HEK293 (cell line): Measurements from ENCODE around the gene INCA1.

Experiments used
- CTCF ChIA-PET: fragments of 350-600 bp; formaldehyde crosslinking; extraction: SDS; loops from one replicate; lab custom pipeline; 2021; ENCODE audit warnings: antibody characterized with exemption; lab: Yijun Ruan, JAX
- POLR2A ChIA-PET: fragments of 300-600 bp; formaldehyde crosslinking; extraction: SDS; loops from one replicate; lab custom pipeline; 2020; ENCODE audit warnings: antibody characterized with exemption, inconsistent platforms; lab: Yijun Ruan, JAX
- H3K27ac ChIP-seq: fragments of 200-500 bp; sonication (Bioruptor generic); 2 replicates; pipeline ENCODE4 v1.5.1; 2014; ENCODE audit warnings: low read depth, low read length, control low read depth, inconsistent platforms; ENCODE audit errors: extremely low read depth
- H3K36me3 ChIP-seq, 2 experiments: fragments of 200-500 bp in 1 of 2; sonication (Bioruptor generic) in 1 of 2; 1 replicate in 1 of 2; 2 replicates in 1 of 2; pipeline ENCODE4 v1.5.1; 2014 to 2017; ENCODE audit warnings: inconsistent platforms in 2 of 2, low read length in 2 of 2; ENCODE audit not compliant: control insufficient read depth in 2 of 2, insufficient read depth in 1 of 2
- H3K4me1 ChIP-seq: fragments of 200-500 bp; sonication (Bioruptor generic); 2 replicates; pipeline ENCODE4 v1.5.1; 2014; ENCODE audit warnings: mild to moderate bottlenecking, low read length, inconsistent platforms; ENCODE audit not compliant: control insufficient read depth, insufficient read depth
- H3K4me3 ChIP-seq: 2 replicates; pipeline ENCODE4 v1.5.1; 2011; ENCODE audit warnings: low read depth, mild to moderate bottlenecking, control low read depth, low read length, moderate library complexity
- H3K9me3 ChIP-seq: fragments of 200-500 bp; sonication (Bioruptor generic); 2 replicates; pipeline ENCODE4 v1.5.1; 2014; ENCODE audit warnings: low read depth, low read length, inconsistent platforms; ENCODE audit not compliant: control insufficient read depth, insufficient read depth
- AEBP2 ChIP-seq: fragments of 450-650 bp; formaldehyde crosslinking; IDR thresholded peaks from 2 replicates; pipeline ENCODE4 v1.5.1; 2016; ENCODE audit warnings: missing biosample characterization, missing genetic modification characterization, borderline replicate concordance
- FEZF1 ChIP-seq: fragments of 450-650 bp; formaldehyde crosslinking; IDR thresholded peaks from 2 replicates; pipeline ENCODE4 v1.5.1; 2016; ENCODE audit warnings: missing biosample characterization, missing genetic modification characterization
- IKZF3 ChIP-seq: fragments of 450-650 bp; IDR thresholded peaks from 2 replicates; pipeline ENCODE4 v1.5.0; 2018; ENCODE audit warnings: missing biosample characterization, mild to moderate bottlenecking, missing genetic modification characterization, moderate library complexity
- INSM2 ChIP-seq: fragments of 450-650 bp; formaldehyde crosslinking; IDR thresholded peaks from 2 replicates; pipeline ENCODE4 v1.5.1; 2016; ENCODE audit warnings: missing biosample characterization, missing genetic modification characterization
- MYNN ChIP-seq: fragments of 450-650 bp; formaldehyde crosslinking; IDR thresholded peaks from 2 replicates; pipeline ENCODE4 v1.5.1; 2016; ENCODE audit warnings: missing biosample characterization, missing genetic modification characterization, borderline replicate concordance
- TCF7L2 ChIP-seq: IDR thresholded peaks from 2 replicates; pipeline ENCODE4 v1.6.1; 2011; ENCODE audit warnings: low read depth, mild to moderate bottlenecking, inconsistent platforms, low read length, moderate library complexity, borderline replicate concordance
- ZBTB10 ChIP-seq: fragments of 450-650 bp; formaldehyde crosslinking; IDR thresholded peaks from 2 replicates; pipeline ENCODE4 v1.5.1; 2016; ENCODE audit warnings: missing biosample characterization, missing genetic modification characterization
- ZBTB20 ChIP-seq: fragments of 450-650 bp; formaldehyde crosslinking; IDR thresholded peaks from 2 replicates; pipeline ENCODE4 v1.5.1; 2016; ENCODE audit warnings: missing biosample characterization, missing genetic modification characterization
- ZNF132 ChIP-seq: fragments of 450-650 bp; formaldehyde crosslinking; IDR thresholded peaks from 2 replicates; pipeline ENCODE4 v1.5.1; 2017; ENCODE audit warnings: missing biosample characterization, missing genetic modification characterization, borderline replicate concordance
- ZNF148 ChIP-seq: fragments of 450-650 bp; formaldehyde crosslinking; IDR thresholded peaks from 2 replicates; pipeline ENCODE4 v1.5.0; 2017; ENCODE audit warnings: missing biosample characterization, missing genetic modification characterization, borderline replicate concordance
- ZNF184 ChIP-seq: fragments of 450-650 bp; IDR thresholded peaks from 2 replicates; pipeline ENCODE4 v1.5.1; 2018; ENCODE audit warnings: missing biosample characterization, mild to moderate bottlenecking, missing genetic modification characterization
- ZNF223 ChIP-seq: fragments of 450-650 bp; formaldehyde crosslinking; IDR thresholded peaks from 2 replicates; pipeline ENCODE4 v1.5.1; 2016; ENCODE audit warnings: missing biosample characterization, missing genetic modification characterization
- ZNF248 ChIP-seq: fragments of 450-650 bp; formaldehyde crosslinking; IDR thresholded peaks from 2 replicates; pipeline ENCODE4 v1.5.1; 2017; ENCODE audit warnings: missing biosample characterization, missing genetic modification characterization
- ZNF335 ChIP-seq: fragments of 450-650 bp; formaldehyde crosslinking; conservative IDR thresholded peaks from 2 replicates; pipeline ENCODE4 v1.5.1; 2016; ENCODE audit warnings: missing biosample characterization, missing genetic modification characterization
- ZNF426 ChIP-seq: fragments of 450-650 bp; formaldehyde crosslinking; IDR thresholded peaks from 2 replicates; pipeline ENCODE4 v1.5.1; 2017; ENCODE audit warnings: missing biosample characterization, missing genetic modification characterization, mild to moderate bottlenecking, inconsistent platforms, moderate library complexity
- ZNF48 ChIP-seq: fragments of 450-650 bp; formaldehyde crosslinking; IDR thresholded peaks from 2 replicates; pipeline ENCODE4 v1.5.1; 2016; ENCODE audit warnings: missing biosample characterization, missing genetic modification characterization
- ZNF501 ChIP-seq: fragments of 450-650 bp; formaldehyde crosslinking; IDR thresholded peaks from 2 replicates; pipeline ENCODE4 v1.5.1; 2016; ENCODE audit warnings: missing biosample characterization, missing genetic modification characterization
- ZNF521 ChIP-seq: fragments of 450-650 bp; formaldehyde crosslinking; IDR thresholded peaks from 2 replicates; pipeline ENCODE4 v1.5.1; 2017; ENCODE audit warnings: missing biosample characterization, mild to moderate bottlenecking, missing genetic modification characterization
- ZNF549 ChIP-seq: fragments of 450-650 bp; IDR thresholded peaks from 2 replicates; pipeline ENCODE4 v1.5.1; 2018; ENCODE audit warnings: missing biosample characterization, missing genetic modification characterization, mild to moderate bottlenecking, inconsistent platforms, moderate library complexity
- ZNF561 ChIP-seq: fragments of 450-650 bp; IDR thresholded peaks from 2 replicates; pipeline ENCODE4 v1.5.1; 2018; ENCODE audit warnings: missing biosample characterization, missing genetic modification characterization, borderline replicate concordance
- ZNF645 ChIP-seq: fragments of 450-650 bp; formaldehyde crosslinking; IDR thresholded peaks from 2 replicates; pipeline ENCODE4; 2016; ENCODE audit warnings: missing biosample characterization, missing genetic modification characterization
- ZNF747 ChIP-seq: fragments of 450-650 bp; formaldehyde crosslinking; IDR thresholded peaks from 2 replicates; pipeline ENCODE4 v1.5.1; 2016; ENCODE audit warnings: missing biosample characterization, missing genetic modification characterization
- ZNF76 ChIP-seq: fragments of 450-650 bp; formaldehyde crosslinking; IDR thresholded peaks from 2 replicates; pipeline ENCODE4; 2016; ENCODE audit warnings: low read depth, missing biosample characterization, missing genetic modification characterization, borderline replicate concordance
- ZNF830 ChIP-seq: fragments of 450-650 bp; IDR thresholded peaks from 2 replicates; pipeline ENCODE4 v1.5.0; 2018; ENCODE audit warnings: missing biosample characterization, missing genetic modification characterization, low read depth, mild to moderate bottlenecking, moderate library complexity

Gene INCA1

GRCh38 chr17:4942760-4943508, 54.4 kb downstream of the INCA1 start (continued):
- TF ChIP-seq AEBP2 (tag by site-specific recombination) (no peak), ZNF76 (tag by site-specific recombination) (0 out of 2 replicates have a peak, but pooled peaks have one; percentile 33), ZBTB10 (no peak), ZNF223 (no peak), ZBTB20 (no peak), IKZF3 (tag by site-specific recombination) (0 out of 2 replicates have a peak, but pooled peaks have one; percentile 33), ZNF561 (tag by site-specific recombination) (no peak), FEZF1 (tag by site-specific recombination) (no peak), ZNF830 (tag by site-specific recombination) (no peak), ZNF184 (no peak), ZNF335 (tag by site-specific recombination) (no peak), ZNF426 (tag by site-specific recombination) (no peak)

GRCh38 chr17:4941319-4941610, 56.1 kb downstream of the INCA1 start:
- CTCF ChIA-PET = interaction anchor here (0.6 to 3.0 kb wide), 3 partner anchors 11 to 38 kb away, joined by 3 to 20 read pairs (median 6); partner anchors contain the start of gene CHRNE
- Histone ChIP-seq H3K4me1 (peaks cover 17% of the 10 kb centered on the region), H3K9me3 (no peaks in the 10 kb centered on the region), H3K36me3 (peaks cover 44 to 76% of the 10 kb centered on the region in 2 experiments), H3K4me3 (peak overlapping the region; percentile 87), H3K27ac (peak overlapping the region; percentile 93)
- POLR2A ChIA-PET = interaction anchor here (2.7 kb wide), 1 partner anchor 27 kb away, joined by 106 read pairs; the partner anchor contains the start of gene SPAG7
- TF ChIP-seq ZNF521 (tag by site-specific recombination) (no peak), ZNF148 (no peak), ZNF426 (tag by site-specific recombination) (no peak), MYNN (tag by site-specific recombination) (no peak), ZNF747 (no peak), ZNF549 (tag by site-specific recombination) (no peak), TCF7L2 (no peak), INSM2 (no peak), ZNF48 (tag by site-specific recombination) (no peak), ZNF501 (tag by site-specific recombination) (no peak), ZNF248 (no peak), ZNF132 (tag by site-specific recombination) (no peak), ZNF645 (tag by site-specific recombination) (no peak)
